GM23338 (cell line): Measurements from ENCODE around the gene RPS15A. TPM values are rescaled to one million over a fixed set of nuclear protein-coding genes. Genes with fewer than 3 reads are reported as not detected.

Source experiments
- ATAC-seq: fragments of 200-7000 bp; cut with Tn5 transposase; 3 replicates; pipeline ENCODE4 v1.9.1; 2020
- DNase-seq: peaks from one replicate; pipeline ENCODE4 v3.0.0-alpha.2; 2015; ENCODE audit warnings: low spot score
- H2AFZ ChIP-seq: fragments of 200-600 bp; sonication (generic); 2 replicates; pipeline ENCODE4 v1.8.0; 2016; ENCODE audit warnings: antibody characterized with exemption, mild to moderate bottlenecking, moderate library complexity
- H3F3A ChIP-seq: fragments of 200-600 bp; sonication (generic); replicated peaks from 2 replicates; pipeline ENCODE4 v1.8.0; 2017; ENCODE audit warnings: antibody characterized with exemption, mixed run types, low read depth
- H3K27ac ChIP-seq: fragments of 200-600 bp; sonication (generic); 2 replicates; pipeline ENCODE4 v1.6.1; 2016; ENCODE audit warnings: low read depth
- H3K27me3 ChIP-seq: fragments of 200-600 bp; sonication (generic); 2 replicates; pipeline ENCODE4 v1.8.0; 2016; ENCODE audit warnings: mild to moderate bottlenecking, mixed run types, moderate library complexity; ENCODE audit not compliant: insufficient read depth
- H3K36me3 ChIP-seq: fragments of 200-600 bp; sonication (generic); 2 replicates; pipeline ENCODE4 v1.8.0; 2016; ENCODE audit warnings: mild to moderate bottlenecking; ENCODE audit not compliant: insufficient read depth
- H3K4me1 ChIP-seq: fragments of 200-600 bp; sonication (generic); 2 replicates; pipeline ENCODE4 v1.8.0; 2016; ENCODE audit warnings: mild to moderate bottlenecking, moderate library complexity; ENCODE audit not compliant: insufficient read depth
- H3K4me2 ChIP-seq: fragments of 200-600 bp; sonication (generic); 2 replicates; pipeline ENCODE4 v1.7.1; 2017; ENCODE audit warnings: mixed run types
- H3K4me3 ChIP-seq: fragments of 200-600 bp; sonication (generic); 2 replicates; pipeline ENCODE4 v1.6.1; 2016; ENCODE audit warnings: mixed run types
- H3K79me2 ChIP-seq: fragments of 200-600 bp; sonication (generic); replicated peaks from 2 replicates; pipeline ENCODE4 v1.8.0; 2017; ENCODE audit warnings: mild to moderate bottlenecking; ENCODE audit not compliant: insufficient read depth
- H3K9me2 ChIP-seq: fragments of 200-600 bp; sonication (generic); 2 replicates; pipeline ENCODE4 v1.8.0; 2017; ENCODE audit not compliant: insufficient read depth
- H4K20me1 ChIP-seq: fragments of 200-600 bp; sonication (generic); replicated peaks from 2 replicates; pipeline ENCODE4 v1.8.0; 2017; ENCODE audit warnings: mild to moderate bottlenecking; ENCODE audit not compliant: insufficient read depth
- H3K27ac Mint-ChIP-seq: 2 replicates; pipeline ENCODE4 v1.8.0; 2020; ENCODE audit warnings: inconsistent platforms, mild to moderate bottlenecking, moderate library complexity, mixed read lengths
- H3K27me3 Mint-ChIP-seq: 3 replicates; pipeline ENCODE4 v1.8.0; 2022; ENCODE audit warnings: low read depth, mild to moderate bottlenecking, moderate library complexity, mixed read lengths, inconsistent platforms; ENCODE audit not compliant: insufficient read depth, poor library complexity
- H3K36me3 Mint-ChIP-seq: 3 replicates; pipeline ENCODE4 v1.8.0; 2021; ENCODE audit warnings: low read depth, mild to moderate bottlenecking, inconsistent platforms, moderate library complexity, mixed read lengths
- H3K4me1 Mint-ChIP-seq: 3 replicates; pipeline ENCODE4 v1.8.0; 2020; ENCODE audit warnings: mild to moderate bottlenecking, inconsistent platforms, mixed read lengths
- H3K4me3 Mint-ChIP-seq: 3 replicates; pipeline ENCODE4 v1.8.0; 2021; ENCODE audit warnings: moderate library complexity, mild to moderate bottlenecking, inconsistent platforms, mixed read lengths
- H3K9me3 Mint-ChIP-seq: 3 replicates; pipeline ENCODE4 v1.8.0; 2020; ENCODE audit warnings: moderate library complexity, mild to moderate bottlenecking, inconsistent platforms, mixed read lengths
- CREB1 ChIP-seq: fragments of 250-450 bp; sonication (Bioruptor Pico); IDR thresholded peaks from 2 replicates; pipeline ENCODE4 v1.5.0; 2020; ENCODE audit warnings: low read depth, mild to moderate bottlenecking, moderate library complexity
- EZH2phosphoT487 ChIP-seq: fragments of 200-600 bp; sonication (generic); IDR thresholded peaks from one replicate; pipeline ENCODE4 v1.8.1; 2018; ENCODE audit warnings: antibody characterized with exemption; ENCODE audit not compliant: unreplicated experiment
- JUNB ChIP-seq: IDR thresholded peaks from one replicate; pipeline ENCODE4 v1.6.1; 2016; ENCODE audit warnings: antibody characterized with exemption; ENCODE audit not compliant: unreplicated experiment
- NANOG ChIP-seq: IDR thresholded peaks from 2 replicates; pipeline ENCODE4 v1.6.1; 2016; ENCODE audit warnings: antibody characterized with exemption, borderline replicate concordance
- POLR2AphosphoS5 ChIP-seq: IDR thresholded peaks from 2 replicates; pipeline ENCODE4 v1.6.1; 2016; ENCODE audit warnings: antibody characterized with exemption, low read depth
- STAT1 ChIP-seq: IDR thresholded peaks from one replicate; pipeline ENCODE4 v1.6.1; 2016; ENCODE audit warnings: antibody characterized with exemption; ENCODE audit not compliant: unreplicated experiment
- ZNF114 ChIP-seq: fragments of 250-450 bp; sonication (Bioruptor Pico); IDR thresholded peaks from 2 replicates; pipeline ENCODE4 v1.5.0; 2020; ENCODE audit warnings: mild to moderate bottlenecking, moderate library complexity
- ZNF331 ChIP-seq: fragments of 250-450 bp; sonication (Bioruptor Pico); IDR thresholded peaks from 2 replicates; pipeline ENCODE4 v1.5.0; 2020; ENCODE audit warnings: low read depth, mild to moderate bottlenecking, moderate library complexity
- polyA plus RNA-seq: library from polyadenylated mRNA; unstranded; fragments of >200 nt; fragmentation: Nextera tagmentation; extraction: Ambion mirVana; gene quantifications from 2 replicates; pipeline ENCODE4 v1.2.1, GENCODE V29; 2016
- total RNA-seq: library from RNA; depleted of rRNA; stranded (reverse); fragments of >200 nt; shearing (Covaris generic); gene quantifications from 2 replicates; pipeline ENCODE4 v1.2.3, GENCODE V29; 2014
- TF ChIP-seq, protein P1 (sequence below): IDR thresholded peaks from one replicate; pipeline ENCODE4 v1.6.1; 2018; ENCODE audit warnings: antibody characterized with exemption; ENCODE audit not compliant: unreplicated experiment
- TF ChIP-seq, protein P2 (sequence below): IDR thresholded peaks from 2 replicates; pipeline ENCODE4 v1.6.1; 2016; ENCODE audit warnings: antibody characterized with exemption
- TF ChIP-seq, protein P3 (sequence below), 2 experiments: fragments of 200-600 bp in 1 of 2; sonication (generic) in 1 of 2; conservative IDR thresholded peaks; 2 replicates each; pipeline versions ENCODE4 v1.5.1 to v1.6.1; 2016 to 2017; ENCODE audit warnings: antibody characterized with exemption in 2 of 2, low read depth in 2 of 2, mild to moderate bottlenecking in 2 of 2, moderate library complexity in 1 of 2

The RPS15A gene
- total and polyA plus RNA-seq, 2 experiments from 2014 or later = 2,163 to 2,171 TPM

DNA sequence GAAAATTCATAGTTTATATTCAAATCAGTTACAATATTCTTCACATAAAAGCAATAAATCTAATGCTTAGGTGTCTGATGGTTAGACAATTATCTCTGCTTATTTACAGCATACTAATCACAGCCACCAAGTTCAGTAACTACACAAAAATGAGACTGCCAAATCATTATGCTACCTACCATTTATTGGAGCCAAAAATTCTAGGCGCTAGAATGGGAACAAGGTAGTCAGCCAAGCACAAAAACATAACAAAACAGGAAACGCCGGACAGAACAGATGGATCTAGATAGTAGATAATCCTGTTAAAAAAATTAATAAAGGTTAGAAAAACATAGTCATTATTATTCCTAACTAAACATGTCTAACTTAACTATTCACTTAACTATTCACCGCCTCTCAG lies 7.6 kb upstream of the RPS15A start (continued):
- TF ChIP-seq, protein P1, sequence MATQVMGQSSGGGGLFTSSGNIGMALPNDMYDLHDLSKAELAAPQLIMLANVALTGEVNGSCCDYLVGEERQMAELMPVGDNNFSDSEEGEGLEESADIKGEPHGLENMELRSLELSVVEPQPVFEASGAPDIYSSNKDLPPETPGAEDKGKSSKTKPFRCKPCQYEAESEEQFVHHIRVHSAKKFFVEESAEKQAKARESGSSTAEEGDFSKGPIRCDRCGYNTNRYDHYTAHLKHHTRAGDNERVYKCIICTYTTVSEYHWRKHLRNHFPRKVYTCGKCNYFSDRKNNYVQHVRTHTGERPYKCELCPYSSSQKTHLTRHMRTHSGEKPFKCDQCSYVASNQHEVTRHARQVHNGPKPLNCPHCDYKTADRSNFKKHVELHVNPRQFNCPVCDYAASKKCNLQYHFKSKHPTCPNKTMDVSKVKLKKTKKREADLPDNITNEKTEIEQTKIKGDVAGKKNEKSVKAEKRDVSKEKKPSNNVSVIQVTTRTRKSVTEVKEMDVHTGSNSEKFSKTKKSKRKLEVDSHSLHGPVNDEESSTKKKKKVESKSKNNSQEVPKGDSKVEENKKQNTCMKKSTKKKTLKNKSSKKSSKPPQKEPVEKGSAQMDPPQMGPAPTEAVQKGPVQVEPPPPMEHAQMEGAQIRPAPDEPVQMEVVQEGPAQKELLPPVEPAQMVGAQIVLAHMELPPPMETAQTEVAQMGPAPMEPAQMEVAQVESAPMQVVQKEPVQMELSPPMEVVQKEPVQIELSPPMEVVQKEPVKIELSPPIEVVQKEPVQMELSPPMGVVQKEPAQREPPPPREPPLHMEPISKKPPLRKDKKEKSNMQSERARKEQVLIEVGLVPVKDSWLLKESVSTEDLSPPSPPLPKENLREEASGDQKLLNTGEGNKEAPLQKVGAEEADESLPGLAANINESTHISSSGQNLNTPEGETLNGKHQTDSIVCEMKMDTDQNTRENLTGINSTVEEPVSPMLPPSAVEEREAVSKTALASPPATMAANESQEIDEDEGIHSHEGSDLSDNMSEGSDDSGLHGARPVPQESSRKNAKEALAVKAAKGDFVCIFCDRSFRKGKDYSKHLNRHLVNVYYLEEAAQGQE = no peak
- TF ChIP-seq EZH2phosphoT487 = no peak
- TF ChIP-seq CREB1 (CRISPR knock-in tag) = no peak
- TF ChIP-seq POLR2AphosphoS5 = no peak
- TF ChIP-seq JUNB = no peak
- no peak for TF ChIP-seq NANOG
- TF ChIP-seq ZNF114 (CRISPR knock-in tag) = no peak
- TF ChIP-seq, protein P2, sequence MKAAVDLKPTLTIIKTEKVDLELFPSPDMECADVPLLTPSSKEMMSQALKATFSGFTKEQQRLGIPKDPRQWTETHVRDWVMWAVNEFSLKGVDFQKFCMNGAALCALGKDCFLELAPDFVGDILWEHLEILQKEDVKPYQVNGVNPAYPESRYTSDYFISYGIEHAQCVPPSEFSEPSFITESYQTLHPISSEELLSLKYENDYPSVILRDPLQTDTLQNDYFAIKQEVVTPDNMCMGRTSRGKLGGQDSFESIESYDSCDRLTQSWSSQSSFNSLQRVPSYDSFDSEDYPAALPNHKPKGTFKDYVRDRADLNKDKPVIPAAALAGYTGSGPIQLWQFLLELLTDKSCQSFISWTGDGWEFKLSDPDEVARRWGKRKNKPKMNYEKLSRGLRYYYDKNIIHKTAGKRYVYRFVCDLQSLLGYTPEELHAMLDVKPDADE = no peak
- TF ChIP-seq ZNF331 (CRISPR knock-in tag) = no peak
- TF ChIP-seq STAT1 = no peak

DNA sequence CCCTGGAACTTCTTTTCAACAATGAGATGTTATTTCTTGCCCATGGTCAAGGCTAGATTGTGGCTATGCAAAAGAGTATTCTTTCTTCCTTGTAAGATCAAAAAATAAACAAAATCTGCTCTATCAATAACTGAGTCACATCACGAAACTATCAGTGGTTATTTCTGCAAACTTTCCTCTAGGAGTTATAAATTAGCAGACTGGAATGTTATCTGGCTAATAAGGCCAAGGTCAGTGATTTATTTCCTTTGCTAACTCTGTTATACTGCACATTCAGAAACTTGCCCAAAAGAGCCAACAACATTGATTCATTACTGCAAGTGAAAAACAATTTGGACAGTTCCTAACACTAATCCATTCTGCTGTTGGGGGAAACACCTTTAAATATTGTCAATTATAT lies 6.2 kb upstream of the RPS15A start:
- Histone ChIP-seq H3K36me3 (peaks cover 63% of the 10 kb centered on the region), H3K4me3 (no peak overlapping the region)
- H3K27ac Mint-ChIP-seq = no peak overlapping the region

DNA sequence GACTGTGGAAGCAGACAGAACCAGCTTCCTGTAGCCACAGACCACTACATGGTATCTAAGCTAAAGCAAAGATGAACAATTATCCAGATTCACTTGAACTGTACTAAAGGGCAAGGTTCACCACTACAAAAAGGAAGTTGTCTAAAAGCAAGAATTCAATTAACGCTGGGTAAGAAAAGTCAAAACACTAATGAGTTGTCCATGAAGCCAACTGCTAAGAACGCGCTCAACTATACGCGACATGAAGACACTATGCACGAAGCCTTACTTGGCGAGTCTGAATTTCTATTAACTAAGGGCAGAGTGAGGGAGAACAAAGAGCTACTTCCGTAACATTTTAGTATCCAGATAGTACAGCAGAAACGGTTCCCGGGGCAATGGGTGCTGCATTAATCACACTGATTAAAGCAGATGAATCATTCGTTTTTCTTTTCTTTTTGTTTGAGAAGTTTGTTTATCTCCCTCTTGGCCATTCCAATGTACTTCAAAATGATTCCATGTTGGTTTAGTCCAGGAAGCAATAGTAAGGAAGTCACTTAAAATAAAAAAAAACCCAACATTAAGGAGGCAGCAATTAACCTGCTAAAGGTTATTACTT lies 2.8 kb upstream of the RPS15A start:
- peaks cover 8% of the 10 kb centered on the region for H3K4me1 Mint-ChIP-seq
- DNase-seq (no peak), ATAC-seq (no peak)
- Histone ChIP-seq H3K9me2 (no peaks in the 10 kb centered on the region), H3F3A (peaks cover 25% of the 10 kb centered on the region), H3K27ac (no peak overlapping the region), H3K79me2 (peaks cover 49% of the 10 kb centered on the region), H3K27me3 (no peaks in the 10 kb centered on the region), H3K4me1 (peaks cover 12% of the 10 kb centered on the region), H3K4me3 (no peak overlapping the region), H3K4me2 (no peak overlapping the region), H3K36me3 (peaks cover 73% of the 10 kb centered on the region), H4K20me1 (peaks cover 38% of the 10 kb centered on the region), H2AFZ (no peak overlapping the region)
- peaks cover 10% of the 10 kb centered on the region for H3K27me3 Mint-ChIP-seq
- peaks cover 91% of the 10 kb centered on the region for H3K36me3 Mint-ChIP-seq
- no peak overlapping the region for H3K4me3 Mint-ChIP-seq
- H3K27ac Mint-ChIP-seq = no peak overlapping the region
- no peaks in the 10 kb centered on the region for H3K9me3 Mint-ChIP-seq
- TF ChIP-seq, protein P3, sequence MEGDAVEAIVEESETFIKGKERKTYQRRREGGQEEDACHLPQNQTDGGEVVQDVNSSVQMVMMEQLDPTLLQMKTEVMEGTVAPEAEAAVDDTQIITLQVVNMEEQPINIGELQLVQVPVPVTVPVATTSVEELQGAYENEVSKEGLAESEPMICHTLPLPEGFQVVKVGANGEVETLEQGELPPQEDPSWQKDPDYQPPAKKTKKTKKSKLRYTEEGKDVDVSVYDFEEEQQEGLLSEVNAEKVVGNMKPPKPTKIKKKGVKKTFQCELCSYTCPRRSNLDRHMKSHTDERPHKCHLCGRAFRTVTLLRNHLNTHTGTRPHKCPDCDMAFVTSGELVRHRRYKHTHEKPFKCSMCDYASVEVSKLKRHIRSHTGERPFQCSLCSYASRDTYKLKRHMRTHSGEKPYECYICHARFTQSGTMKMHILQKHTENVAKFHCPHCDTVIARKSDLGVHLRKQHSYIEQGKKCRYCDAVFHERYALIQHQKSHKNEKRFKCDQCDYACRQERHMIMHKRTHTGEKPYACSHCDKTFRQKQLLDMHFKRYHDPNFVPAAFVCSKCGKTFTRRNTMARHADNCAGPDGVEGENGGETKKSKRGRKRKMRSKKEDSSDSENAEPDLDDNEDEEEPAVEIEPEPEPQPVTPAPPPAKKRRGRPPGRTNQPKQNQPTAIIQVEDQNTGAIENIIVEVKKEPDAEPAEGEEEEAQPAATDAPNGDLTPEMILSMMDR (conservative IDR thresholded peaks at IDR 0.05; ENCODE audit: low read depth in 2 of 2) = no peak
- TF ChIP-seq, protein P2 = no peak
- TF ChIP-seq, protein P1 = no peak

More for the DNA sequence above, 6.2 kb upstream of the RPS15A start:
- Mint-ChIP-seq H3K9me3 (no peaks in the 10 kb centered on the region), H3K27me3 (peaks cover 3% of the 10 kb centered on the region), H3K36me3 (peaks cover 81% of the 10 kb centered on the region), H3K4me3 (no peak overlapping the region), H3K4me1 (peaks cover 17% of the 10 kb centered on the region)
- peaks cover 60% of the 10 kb centered on the region for H3K79me2 ChIP-seq
- no peaks in the 10 kb centered on the region for H3K9me2 ChIP-seq
- H3K27me3 ChIP-seq = no peaks in the 10 kb centered on the region
- no peak overlapping the region for H3K4me2 ChIP-seq
- H4K20me1 ChIP-seq = peaks cover 39% of the 10 kb centered on the region
- peaks cover 14% of the 10 kb centered on the region for H3K4me1 ChIP-seq
- no peak overlapping the region for H2AFZ ChIP-seq
- no peak for DNase-seq
- no peak overlapping the region for H3K27ac ChIP-seq
- no peak for TF ChIP-seq ZNF114 (CRISPR knock-in tag)
- peaks cover 2% of the 10 kb centered on the region; the same call in 1 of the 2 replicates for H3F3A ChIP-seq
- ATAC-seq = no peak
